HG02840 (cell line): Measurements from ENCODE around the gene MAPK13.
"Not testable (repeated sequence)": the region's sequence is repeated elsewhere in the genome, so short reads cannot be mapped to it uniquely, and the experiment has no call there.

ENCODE experiments used
- ATAC-seq: cut with Tn5 transposase; IDR thresholded peaks from one replicate; pipeline ENCODE4 v1.9.1; 2021; ENCODE audit warnings: mild to moderate bottlenecking, moderate library complexity, moderate number of reproducible peaks; ENCODE audit not compliant: unreplicated experiment, low FRiP score

MAPK13 gene

GRCh38 chr6:36129941-36130666, at the start of gene MAPK13:
MAPK13 (plus strand) TSS chr6:36130513; CDS start chr6:36130583, 70 bp downstream.
- no peak for ATAC-seq

- no peak for ATAC-seq
Observed at GRCh38 chr6:36082318-36082717, 48.0 kb upstream of the MAPK13 start.

DNA sequence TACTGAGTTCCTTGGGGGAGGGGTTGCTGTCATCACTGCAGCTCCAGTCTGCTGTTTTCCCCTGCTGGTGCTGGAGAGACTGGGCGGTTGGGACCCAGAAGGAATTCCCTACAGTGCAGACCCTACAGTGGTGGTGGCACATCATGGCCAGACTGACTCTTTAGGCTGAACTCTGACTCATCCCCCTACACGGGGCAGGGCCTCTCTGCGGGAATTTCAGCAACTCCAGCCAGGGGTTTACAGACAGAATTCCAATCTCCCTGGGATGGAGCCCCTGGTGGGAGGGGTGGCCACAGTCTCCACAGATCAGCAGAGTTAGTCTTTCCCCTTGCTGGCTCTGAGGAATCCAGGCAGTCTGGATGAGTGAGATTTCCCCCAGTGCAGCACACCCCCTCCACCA, 46.9 kb upstream of the MAPK13 start:
- no peak for ATAC-seq

- not testable (repeated sequence) for ATAC-seq
Observed at GRCh38 chr6:36088204-36088603, 42.1 kb upstream of the MAPK13 start.

- no peak for ATAC-seq
Observed at GRCh38 chr6:36089048-36089447, 41.3 kb upstream of the MAPK13 start.

- no peak for ATAC-seq
Observed at GRCh38 chr6:36094238-36094637, 36.1 kb upstream of the MAPK13 start.

DNA sequence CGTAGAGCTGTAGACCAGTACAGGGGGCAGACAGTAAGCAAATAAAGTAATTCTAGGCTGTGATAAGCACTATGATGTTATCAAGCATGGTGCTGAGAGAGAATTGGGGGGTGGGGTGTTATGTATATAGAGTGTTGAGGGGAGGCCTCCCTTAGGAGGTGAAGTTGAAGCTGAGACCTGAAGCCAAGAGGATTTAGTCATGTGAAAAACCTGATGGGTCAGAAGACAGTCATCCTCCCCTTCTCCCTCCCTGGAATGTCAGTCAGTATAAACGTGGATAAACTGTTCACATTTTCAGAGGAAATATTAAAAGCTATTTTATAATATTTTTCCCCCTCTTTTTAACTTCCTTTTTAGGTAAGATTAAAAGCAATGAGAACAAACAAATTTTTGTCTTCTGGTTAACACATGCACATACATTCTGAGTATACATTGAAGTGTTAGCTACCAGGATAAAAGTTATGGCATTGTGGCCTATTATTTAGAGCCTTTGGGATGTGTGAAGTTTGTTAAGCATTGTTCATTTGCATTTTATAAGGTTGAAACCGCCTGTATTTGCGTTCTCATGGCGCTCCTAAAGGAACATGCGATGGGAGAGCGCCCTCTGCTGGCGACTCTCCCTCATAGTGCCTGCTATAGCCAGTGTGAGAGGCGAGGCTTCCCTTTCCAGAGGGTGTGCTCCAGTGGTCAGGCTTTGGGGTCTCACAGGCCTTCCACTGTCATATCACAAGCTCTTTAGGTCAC, 35.4 kb upstream of the MAPK13 start:
- ATAC-seq: no peak

- ATAC-seq: no peak
Observed at GRCh38 chr6:36095497-36096391, 34.6 kb upstream of the MAPK13 start.

GRCh38 chr6:36098253-36098919, 31.9 kb upstream of the MAPK13 start:
- no peak for ATAC-seq

DNA sequence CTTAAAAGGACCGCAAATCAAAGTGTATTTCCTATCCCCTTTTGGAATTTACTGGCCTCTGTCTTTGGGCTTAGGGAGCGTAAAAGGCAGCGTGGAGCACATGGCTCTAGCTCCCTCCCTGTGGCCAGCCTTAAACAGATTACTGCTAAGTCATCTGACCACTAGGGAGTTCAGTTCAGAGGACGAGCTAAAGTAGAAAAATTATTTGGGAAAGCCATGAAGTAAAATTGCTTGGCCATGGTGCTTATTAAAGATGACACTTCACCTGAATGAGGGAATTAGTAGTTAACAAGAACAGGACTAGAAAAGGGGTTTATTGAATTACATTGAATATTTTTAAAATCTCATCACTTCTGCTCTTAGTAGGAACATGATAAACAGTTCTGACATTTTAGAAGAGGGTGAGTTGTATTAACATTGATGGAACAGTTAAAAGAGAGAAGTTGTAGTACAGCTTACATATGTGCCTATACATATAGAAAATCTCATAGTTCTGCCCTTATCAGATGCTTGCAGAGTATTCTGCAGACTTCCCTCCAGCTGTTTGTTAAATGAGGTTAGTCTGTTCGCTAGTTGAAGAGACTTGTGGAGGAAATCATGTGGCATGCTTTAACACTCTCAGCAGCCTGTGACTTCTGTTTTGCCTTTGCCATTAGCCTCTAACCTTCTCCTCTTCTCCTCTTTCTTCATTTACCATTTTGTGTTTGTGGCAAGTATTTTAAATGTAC, 31.2 kb upstream of the MAPK13 start:
- ATAC-seq: no peak

DNA sequence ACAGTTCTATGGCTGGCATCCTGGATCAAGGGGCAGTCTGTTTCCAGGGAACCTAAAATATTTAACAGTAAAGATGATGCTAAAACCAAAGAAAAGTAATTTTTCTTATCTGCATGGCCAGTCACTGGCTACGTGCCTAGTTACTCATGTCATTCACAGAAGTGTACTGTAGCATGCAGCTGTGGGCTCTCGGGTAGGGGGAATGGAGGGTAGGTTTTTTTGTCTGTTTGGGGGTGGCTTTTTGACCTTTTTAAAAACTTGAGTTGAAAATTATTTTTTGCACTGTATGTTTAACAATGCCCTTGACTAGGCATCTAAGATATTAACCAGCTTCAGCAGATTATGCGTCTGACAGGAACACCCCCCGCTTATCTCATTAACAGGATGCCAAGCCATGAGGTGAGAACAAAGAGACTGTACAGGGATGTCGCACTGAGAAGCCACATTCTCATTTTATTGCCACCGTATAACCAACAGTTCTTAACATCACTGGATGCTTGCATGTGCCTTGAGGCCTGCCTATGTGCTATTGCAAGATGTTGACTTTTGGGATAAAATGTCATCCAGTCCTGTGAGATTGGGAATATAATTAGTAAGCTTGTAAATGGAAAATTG, 30.3 kb upstream of the MAPK13 start:
- no peak for ATAC-seq

DNA sequence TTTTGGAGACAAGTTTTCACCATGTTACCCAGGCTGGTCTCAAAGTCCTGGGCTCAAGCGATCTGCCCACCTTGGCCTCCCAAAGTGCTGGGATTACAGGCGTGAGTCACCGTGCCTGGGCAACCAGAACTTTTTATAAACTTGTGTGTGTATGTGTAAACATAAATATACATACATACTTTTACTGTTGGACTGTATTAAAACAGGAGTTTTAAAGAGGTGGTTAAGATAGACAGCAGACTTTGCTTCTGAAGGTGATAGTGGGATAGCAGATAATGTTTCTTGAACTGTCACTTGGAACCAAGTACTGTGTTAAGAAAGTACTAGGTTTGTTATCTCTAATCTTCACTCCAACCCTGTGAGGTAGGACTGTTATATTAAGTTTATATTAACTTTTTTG, 28.6 kb upstream of the MAPK13 start:
- ATAC-seq: no peak

DNA sequence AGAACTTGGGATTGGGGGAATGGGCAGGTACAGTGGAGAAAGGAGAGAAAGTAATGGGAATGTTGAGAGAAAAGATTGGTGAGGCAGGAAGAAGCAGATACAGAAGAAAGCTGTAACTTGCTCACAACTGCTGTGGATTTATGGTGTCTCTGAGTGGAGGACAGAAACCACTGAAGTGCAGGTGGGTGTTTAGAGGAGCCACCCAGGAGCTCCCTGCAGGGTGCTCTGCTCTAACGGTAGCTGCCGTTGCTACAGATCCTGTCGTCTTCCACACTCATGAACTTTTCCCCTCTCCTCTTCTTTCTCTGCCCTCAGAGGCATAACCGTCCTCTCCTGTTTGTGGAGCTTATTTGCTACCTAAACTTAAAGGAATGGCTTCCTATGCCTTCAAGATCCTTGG, 27.5 kb upstream of the MAPK13 start:
- ATAC-seq: no peak

- no peak for ATAC-seq
Observed at GRCh38 chr6:36104836-36105235, 25.5 kb upstream of the MAPK13 start.

DNA sequence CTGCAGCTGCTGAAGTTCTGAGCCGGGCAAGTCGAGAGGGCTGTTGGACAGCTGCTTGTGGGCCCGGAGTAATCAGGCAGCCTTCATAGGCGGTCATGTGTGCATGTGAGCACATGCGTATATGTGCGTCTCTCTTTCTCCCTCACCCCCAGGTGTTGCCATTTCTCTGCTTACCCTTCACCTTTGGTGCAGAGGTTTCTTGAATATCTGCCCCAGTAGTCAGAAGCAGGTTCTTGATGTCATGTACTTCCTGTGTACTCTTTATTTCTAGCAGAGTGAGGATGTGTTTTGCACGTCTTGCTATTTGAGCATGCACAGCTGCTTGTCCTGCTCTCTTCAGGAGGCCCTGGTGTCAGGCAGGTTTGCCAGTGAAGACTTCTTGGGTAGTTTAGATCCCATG, 21.2 kb upstream of the MAPK13 start:
- ATAC-seq: no peak

- ATAC-seq: no peak
Observed at GRCh38 chr6:36110050-36110449, 20.3 kb upstream of the MAPK13 start.

DNA sequence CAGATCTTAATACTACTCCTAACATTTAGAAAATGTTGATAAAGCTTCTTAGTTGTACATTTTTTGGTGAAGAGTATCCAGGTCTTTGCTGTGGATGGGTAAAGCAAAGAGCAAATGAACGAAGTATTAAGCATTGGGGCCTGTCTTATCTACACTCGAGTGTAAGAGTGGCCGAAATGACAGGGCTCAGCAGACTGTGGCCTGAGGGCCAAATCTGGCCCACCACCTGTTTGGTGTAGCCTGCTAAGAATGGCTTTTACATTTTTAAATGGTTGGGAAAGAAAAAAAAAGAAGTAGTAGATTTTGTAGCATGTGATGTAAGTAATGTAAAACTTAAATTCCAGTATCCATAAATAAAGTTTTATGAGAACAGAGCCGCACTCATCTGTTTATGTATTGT, 19.4 kb upstream of the MAPK13 start:
- no peak for ATAC-seq

DNA sequence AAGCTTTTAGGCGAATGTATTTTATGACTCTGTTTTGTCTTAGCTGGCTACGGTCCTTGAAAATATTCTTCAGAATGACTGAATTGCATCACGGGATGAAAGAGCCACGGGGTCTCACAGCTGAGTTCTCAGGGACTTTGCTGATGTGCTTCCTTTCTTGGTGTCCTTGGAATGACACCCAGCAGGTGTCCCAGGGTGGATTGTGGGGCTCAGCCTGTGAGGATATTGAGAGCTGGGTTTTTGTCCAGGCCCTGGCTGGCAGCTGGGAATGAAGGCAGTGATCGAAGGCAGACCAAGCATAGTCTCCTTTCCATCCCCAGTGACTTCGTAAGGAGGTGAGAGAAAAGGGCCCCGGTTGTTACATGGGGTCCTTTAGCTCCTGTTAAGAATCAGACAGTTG, 18.8 kb upstream of the MAPK13 start:
- no peak for ATAC-seq

GRCh38 chr6:36113049-36113448, 17.3 kb upstream of the MAPK13 start:
- no peak for ATAC-seq
